Suppressor macrophage (primary cell): ENCODE results near the gene CHSY3.

Experiments
- DNase-seq, 4 experiments: peaks; one replicate each; pipeline ENCODE4 v3.0.0-alpha.2; 2020 to 2022

CHSY3 gene

DNA sequence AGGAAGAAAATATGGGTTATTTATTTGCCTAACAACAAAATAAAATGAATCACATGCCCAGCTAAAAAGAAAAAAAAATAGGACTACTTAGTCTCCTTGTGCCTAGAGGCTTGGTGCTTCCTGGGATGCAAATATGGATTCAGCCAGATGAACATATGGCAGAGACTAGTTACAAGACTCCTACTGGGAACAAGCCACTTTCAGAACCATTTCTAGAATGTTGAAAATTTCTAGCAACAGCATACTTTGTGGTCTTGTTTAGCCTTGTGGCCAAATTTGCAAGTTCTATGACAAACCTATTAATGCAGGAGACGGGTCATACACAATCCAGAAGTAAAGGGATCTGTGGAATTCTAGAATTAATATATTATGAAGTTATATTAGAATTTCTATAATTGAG, 198.7 kb downstream of the CHSY3 start:
- no peak for DNase-seq

DNA sequence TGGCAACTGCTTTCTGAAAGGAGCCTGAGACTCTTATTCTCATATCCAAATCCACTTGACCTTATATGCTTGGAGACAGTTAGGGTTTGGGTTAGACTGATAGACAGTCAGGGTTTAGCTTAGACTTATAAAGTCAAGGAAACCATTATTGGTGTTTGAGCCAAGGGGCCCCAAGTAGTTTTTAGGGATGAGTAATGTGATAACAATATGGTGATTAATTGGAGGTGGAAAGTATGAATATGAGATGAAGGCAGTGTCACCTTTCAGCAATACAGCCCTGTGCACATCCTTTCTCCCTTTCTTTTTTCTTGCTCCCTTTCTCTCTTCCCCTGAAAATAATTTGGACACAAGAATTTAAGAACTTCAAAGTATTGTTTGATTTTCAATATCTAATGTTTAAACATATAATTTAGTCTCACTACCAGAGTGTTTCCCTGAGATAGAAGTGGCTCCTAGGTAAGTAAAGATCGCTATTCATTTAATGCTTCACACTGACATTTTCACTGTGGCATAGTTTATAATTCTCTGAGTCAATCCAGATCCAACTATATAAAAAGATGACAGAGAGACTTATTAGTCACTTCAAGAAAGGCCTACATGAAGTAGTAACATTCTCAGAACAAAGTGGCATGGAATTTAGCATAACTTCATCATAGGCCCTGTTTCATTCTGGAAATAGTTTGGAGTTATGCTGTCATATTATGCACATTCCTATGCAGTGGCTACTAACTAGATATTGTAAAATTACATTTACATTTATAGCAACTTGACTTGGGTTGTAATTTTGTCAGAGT, 200.8 kb downstream of the CHSY3 start:
- DNase-seq = no peak

DNA sequence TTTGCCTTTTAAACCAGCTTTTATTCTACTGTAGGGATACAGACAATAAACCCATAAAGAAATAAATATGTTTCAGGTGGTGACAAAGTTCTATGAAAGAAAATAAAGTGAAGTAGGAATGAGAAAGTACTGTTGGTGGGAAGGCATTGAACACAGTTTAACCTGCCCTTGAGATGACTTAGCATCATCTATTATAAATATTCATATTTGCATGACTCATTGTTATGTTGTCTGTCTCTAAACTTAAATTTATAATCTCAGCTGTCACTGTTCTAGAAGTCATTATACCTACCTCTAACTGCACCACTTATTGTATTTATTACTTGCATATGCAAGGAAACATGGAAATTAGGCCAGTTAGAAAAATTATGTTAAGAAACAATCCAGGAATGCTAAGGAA, 202.2 kb downstream of the CHSY3 start:
- no peak for DNase-seq

DNA sequence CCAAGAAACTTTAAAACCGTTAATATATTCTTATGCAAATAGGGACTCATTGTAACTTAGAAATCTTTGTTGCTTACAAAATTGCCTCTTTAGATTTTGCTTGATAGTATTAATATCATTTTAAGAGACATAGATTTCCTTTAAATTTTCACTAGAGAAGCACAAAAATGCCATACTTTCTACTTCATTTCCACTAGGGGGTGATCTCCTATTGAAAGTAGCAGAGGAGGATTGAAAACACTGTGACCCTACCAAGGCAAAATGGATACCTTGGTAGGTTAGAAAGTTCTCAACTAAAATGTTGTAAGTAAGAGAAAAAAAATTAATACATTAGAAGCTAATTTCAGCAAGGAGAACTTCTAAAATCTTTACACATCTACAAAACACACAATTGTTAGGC, 204.9 kb downstream of the CHSY3 start:
- peak in 3 of 4 experiments; percentile 16 to 72 (median 63) for DNase-seq

DNA sequence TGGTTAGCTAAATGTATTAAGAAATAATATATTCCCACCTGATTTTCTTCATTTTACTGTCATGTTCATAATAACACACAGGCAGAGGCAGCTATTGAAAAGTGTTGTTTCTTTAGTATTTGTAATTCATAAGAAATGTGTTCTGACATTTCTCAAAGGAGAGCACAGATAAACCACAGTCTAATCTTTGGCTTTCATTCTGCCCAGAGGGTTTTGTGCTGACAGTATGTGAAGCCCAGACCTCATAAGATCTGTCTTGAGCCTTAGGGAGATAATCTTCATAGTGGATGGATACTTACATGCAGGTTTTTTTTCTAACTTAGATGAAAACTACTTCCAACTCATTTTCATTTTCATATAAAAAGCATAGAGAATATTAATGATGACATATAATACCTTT, 206.1 kb downstream of the CHSY3 start:
- no peak for DNase-seq

DNA sequence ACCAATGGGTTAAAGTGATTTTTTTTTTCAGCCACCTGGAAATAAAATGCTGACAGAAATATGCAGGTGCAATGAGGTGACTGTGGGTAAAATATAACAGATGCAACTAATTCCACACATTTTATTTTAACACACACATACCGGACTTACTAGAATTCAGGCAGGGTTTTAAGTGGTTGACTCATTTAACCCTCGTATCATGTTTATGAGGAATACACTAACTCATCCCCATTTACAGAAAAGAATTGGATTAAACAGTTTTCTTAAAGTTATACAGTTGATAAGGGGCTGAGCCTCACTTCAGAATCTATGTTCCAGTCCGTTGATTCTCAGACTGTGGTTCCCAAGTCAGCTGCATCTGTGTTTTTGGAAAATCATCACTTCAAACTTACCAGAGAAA, 207.5 kb downstream of the CHSY3 start:
- no peak for DNase-seq

DNA sequence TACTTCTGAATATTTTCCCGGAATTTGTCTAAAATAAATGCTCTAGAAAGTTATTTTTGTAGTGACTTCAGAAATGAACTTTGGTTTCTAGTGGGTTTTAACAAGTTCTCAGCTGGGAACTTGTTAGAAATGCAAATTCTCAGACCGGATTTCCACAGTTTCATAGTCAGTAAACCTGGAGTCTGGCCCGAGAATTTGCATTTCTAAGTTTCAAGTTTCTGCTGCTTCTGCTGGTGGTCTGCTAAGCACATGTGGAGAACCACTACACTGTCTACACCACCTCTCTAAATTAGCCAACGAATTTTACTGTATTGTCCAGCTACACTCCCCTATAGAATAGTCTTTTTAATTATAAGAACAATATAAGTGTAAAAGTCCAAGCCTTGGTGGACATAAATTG, 208.0 kb downstream of the CHSY3 start:
- no peak for DNase-seq

DNA sequence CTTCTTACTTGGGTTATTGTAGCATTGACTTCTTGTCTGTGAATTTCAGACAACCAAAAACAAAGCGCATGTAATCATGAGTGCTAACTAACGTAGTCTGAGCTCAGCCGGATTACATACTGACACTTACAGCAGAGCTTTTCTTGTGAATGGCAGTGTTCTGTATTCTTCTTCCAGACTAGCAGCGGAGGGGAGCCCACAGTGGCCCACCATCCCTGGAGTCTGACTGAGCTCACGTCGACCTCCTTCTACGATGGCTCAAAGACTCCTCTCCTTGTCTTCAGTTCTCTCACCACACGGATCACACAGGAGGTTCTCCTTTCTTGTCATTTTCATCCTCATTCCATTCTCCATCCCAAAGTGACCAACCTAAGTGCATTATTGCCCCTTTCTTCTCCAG, 211.4 kb downstream of the CHSY3 start:
- no peak for DNase-seq

DNA sequence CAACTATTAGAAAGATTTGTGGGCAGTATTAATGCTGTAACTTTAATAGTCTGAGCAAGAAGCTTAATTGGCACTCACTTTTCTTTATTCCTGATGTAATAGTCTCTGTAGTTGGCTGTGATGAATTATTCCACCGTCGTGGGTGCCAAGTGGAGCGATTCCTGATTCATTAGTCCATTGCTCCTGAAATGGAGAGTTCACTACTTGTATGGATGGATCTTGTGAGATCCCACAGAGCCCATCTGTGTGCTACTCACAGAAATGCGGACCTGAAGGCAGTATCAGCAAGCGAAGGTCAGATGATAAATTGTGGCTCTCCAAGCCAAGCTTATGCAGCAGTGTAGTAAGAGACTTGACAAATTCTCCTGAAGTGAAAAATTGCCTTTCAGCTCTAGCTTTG, 212.2 kb downstream of the CHSY3 start:
- DNase-seq = no peak

DNA sequence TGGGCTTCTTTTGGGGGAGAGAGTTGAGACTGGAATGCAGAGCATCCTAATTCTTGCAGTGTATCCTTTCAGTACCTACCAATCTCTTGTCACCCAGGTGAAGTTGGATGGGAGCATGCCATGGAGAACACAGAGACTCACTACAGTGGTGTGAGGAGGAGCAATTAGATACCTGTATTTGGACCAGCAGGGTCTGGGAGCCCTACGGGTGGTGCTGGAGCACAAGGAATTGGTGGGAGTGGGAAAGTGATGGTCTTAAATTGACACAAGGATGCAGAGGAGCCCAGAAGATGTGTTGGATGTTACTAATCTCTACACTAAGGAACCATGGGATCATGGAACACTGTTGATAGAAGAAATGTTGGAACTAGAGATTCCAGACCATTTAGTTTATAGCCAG, 212.7 kb downstream of the CHSY3 start:
- DNase-seq = peak in 1 of 4 experiments; percentile 4

DNA sequence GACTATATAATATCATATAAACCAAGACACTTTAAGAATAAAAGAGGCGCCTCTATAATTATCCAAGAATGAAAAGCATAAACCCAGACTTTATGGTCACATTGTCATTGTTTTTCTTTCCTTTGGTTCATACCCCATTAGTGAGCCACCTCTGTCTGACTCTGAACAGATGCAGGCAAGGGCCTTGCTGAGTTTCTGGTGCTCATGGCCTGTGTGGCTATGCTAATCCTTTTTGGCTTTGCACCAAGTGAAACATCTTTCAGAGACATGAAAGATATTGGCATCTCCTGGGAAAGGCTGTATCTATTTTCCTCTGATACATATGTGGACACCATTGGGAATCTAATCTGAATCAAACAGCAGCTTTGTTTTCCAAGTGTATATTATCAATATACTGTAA, 222.5 kb downstream of the CHSY3 start:
- DNase-seq = no peak

DNA sequence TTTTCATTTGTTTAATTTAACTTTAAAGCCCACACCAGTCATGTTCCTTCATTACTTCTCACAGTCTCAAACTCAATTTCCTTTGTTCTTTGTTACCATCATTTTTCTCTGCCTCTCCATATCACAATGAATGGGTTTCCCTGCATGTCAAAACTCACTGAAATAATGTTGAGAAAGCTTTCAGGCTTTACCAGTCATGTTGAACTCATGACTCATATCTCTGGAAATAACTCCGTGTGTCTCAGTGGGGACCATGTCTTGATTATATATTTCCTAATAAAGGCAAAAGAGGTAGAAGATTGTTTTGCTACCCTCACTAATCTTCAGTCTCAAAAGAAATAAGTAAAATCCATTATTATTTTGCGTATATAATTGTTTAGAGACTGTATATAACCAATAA, 231.2 kb downstream of the CHSY3 start:
- DNase-seq = no peak

DNA sequence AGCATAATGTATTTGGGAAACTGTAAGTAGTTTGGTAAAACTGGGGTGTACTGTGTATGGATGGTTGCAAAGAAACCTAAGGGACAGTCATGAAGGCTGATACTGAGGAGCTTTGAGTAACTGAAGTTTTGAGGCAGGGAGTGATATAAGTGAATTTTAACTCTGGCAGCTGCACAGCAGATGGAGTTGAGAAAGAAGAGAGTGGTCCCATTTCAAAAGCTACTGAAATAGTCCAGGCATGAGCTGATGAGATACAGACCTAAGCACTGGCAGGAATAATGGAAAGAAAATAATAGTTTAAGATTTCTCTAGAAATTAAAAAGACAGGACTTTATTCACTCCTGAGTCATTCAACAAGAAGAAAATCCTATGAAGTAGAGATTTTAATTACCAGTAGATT, 232.0 kb downstream of the CHSY3 start:
- DNase-seq = no peak

DNA sequence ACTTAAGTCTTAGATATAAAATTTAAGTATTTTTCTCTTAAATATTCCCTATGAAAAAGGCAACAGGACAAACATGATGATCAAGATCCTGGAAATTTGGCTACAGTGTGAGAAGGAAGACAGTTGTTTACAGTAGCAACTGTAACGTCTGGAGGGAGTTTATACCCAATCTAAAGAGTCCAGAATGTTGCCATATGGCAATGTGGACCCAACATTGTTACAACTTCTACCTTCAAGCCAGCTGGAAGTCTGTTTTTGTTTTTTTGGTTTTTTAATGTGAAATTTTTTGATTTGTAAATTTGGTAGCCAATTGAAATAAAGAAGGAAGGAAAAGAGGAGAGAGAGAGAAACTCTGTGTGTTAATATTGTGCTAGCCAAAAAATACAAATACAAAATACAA, 233.4 kb downstream of the CHSY3 start:
- DNase-seq = no peak

DNA sequence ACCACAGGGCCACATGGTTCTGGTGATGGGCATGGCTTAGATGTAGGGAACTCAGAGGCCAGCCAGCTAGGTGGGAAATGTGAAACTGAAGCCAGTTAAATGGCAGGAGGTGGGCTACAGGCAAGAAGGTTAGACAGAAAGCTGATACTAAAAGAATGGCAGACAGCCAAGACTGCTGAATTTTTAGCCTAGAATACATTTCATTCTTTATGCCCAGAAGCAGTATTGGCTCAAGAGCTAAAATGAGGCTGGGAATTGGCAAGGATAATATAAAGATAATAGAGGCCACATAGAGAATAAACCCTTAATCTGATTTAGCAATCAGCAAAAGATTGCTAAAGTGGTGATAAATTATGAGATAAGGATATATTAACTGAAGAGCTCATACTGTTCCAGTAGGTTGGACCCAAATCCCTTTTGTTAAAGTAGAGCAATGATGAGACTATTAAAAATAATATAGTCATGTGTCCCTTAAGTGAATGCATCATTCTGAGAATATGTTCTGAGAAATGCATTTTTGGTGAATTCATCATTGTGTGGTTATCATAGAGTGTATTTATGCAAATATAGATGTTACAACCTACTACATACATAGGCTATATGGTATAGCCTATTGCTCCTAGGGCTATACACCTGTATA, 234.3 kb downstream of the CHSY3 start:
- no peak for DNase-seq

DNA sequence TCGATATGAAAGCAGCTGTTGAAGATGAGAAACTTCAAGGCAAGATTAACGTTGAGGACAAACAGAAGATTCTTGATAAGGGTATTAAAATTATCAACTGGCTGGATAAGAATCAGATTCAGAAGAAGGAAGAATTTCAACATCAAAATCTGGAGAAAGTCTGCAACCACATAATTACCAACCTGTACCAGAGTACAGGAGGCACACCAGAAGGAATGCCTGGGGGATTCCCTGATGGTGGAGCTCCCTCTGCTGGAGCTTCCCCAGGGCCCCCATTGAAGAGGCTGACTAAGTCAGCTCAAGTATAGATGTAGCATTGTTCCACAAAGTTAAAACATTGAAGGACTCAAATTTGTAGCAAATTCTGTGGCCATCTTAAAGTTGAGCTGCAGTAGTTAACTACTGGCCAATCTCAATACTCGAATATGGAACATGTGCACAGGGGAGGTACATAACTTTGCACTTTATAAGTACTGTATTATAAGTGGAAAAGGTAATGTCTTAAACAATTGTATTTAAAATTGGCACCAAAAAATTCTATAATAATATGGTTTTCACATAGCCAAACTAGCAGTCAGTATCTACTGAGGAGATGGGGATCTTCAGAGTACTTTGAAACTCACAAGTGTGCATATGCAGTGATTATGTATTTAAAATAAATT, 237.5 kb downstream of the CHSY3 start:
- DNase-seq = peak in 3 of 4 experiments; percentile 14 to 40 (median 26)

DNA sequence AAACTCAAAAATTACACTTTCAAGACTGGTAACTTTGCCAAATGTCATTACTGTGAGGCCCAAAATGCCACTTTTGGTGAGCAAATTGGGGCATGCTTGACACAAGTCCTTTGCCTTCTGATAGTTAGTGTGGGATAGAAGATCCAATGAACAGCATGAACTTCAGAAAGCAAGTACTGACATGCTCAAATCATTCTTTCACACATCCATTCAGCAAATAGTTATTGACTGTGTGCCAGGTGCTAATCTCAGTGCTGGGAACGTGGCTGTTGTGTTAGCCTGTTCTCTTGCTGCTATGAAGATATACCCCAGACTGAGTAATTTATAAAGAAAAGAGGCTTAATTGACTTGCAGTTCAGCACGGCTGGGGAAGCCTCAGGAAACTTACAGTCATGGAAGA, 247.0 kb downstream of the CHSY3 start:
- DNase-seq = no peak

DNA sequence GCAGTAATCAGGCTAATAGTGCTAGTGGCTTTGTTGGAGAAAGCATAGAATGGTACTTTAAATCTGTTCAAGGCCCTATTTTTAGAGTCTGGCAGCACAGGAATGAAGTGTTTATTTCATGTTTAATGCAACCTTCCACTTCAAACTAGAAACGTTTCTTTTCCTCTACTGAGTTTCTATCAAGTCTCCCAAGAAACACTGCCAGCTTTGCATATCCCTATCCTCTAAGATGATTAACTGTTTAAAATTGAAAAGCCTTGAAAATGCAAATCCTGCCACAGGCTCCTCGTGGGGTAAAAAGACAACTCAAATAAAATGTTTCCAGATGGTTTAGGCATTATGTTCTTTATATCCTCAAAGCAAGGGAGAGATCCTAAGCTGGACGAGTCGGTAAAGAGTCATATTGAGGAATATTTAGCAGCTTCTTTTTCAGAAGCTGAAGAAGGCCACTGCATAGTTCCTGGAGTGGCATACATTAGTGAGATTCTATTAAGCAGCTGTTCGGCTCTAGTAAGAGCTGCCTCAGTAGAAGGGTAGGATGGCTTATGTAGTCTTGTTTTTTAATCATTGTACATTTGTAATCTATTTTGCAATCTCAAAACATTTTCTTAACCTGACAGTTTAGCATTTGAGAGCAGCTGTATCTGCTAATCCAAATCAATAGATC, 251.2 kb downstream of the CHSY3 start:
- no peak for DNase-seq

DNA sequence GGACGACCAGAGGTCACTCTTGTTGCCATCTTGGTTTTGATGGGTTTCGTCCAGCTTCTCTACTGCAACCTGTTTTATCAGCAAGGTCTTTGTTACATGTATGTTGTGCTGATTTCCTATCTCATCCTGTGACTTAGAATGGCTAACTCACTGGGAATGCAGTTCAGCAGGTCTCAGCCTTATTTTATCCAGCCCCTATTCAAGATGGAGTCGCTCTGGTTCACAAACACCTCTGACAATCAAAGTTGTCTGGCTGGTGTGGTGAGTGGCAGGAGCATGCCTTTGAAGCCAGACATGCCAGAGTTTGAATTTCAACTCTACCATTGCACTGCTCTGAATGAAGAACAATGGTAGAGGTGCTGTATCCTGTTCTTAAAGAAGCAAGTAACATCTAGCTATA, 253.8 kb downstream of the CHSY3 start:
- DNase-seq = no peak

DNA sequence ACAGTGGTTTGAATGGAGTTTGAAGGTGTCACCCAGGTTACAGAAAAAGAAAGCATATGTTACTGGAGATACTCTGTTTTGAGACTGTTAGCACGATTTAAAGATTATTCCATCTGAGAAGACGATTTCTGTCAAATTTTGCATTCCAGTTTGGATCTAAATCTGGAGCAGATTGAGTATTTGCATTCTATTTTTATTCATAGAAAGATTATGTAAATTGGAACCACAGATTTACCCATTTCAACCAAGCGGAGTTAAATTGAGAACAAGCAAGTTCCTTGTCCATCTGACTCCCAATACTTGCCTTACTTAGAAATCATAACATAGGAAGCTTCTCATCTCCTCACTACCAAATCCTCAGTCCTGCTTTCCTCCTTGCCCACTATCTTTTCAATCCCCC, 255.7 kb downstream of the CHSY3 start:
- no peak for DNase-seq

DNA sequence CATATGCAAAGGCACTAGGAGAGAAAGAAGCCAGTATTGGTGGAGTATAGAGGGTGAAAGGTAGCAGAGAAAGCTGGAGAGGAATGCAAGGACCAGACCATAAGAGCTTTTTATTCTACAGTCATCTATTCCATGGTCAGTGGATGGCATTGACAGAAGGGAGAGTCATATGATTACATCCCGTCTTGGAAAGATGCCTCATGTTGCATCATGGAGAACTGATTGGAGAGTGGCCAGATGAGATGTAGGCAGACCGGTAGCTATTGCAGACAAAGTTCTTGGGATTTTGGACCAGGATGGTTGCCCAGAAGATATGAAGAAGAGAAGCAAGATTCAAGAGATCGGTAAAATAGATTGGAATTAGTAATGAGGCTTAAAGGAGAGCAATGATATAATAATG, 260.7 kb downstream of the CHSY3 start:
- DNase-seq = no peak

DNA sequence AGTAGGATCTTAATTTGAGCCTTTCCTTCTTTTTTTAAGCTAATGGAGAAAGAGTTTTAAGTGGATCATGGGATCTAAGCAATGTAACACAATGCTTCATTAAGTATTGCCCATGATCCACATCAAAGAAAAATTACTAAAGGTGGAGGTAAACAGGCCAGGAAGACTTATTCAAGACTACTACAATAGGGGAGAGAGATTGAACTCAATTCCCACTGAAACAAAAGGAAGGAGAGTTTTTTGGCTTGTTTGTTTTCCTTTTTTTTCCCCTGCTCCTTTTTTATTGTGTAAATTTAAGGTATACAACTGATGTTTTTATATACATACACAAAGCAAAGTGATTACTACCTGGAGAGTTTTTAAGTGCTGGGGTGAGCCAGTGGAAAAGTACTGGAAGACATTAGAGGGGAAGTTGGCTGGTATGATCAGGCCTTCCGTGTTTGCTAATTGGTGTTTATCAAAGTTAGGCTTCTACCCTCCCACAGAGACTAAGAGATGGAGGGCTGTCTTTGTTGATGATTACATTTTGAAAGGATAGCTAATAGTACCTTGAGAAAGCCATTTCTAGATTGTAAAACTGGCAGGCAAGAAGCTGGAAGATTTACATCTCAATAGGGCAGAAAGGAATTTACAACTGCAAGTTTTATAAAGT, 262.7 kb downstream of the CHSY3 start:
- DNase-seq = no peak

DNA sequence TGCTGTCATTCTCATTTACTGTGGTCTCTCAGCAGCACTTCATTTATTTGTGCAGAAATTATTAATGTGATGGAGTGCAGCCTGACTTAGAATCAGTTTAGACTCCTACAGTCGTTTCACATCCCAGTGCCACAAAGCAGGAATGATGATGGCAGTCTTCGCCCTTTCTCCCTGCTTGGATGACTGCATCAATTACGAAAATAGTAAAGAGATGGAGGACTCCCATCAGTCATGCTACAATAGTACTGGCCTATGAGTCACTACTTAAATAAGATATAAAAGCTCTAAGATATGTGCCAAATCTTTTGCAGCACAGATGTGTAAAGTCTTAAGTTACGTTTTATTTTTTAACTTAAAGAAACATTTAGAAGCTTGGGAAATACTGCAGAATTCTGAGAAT, 263.9 kb downstream of the CHSY3 start:
- no peak for DNase-seq
